GM21528 (cell line): ENCODE measurements around the gene FKBP4.
"Not testable (repeated sequence)": the region's sequence is repeated elsewhere in the genome, so short reads cannot be mapped to it uniquely, and the experiment has no call there.

Experiments used
- ATAC-seq: cut with Tn5 transposase; IDR thresholded peaks from one replicate; pipeline ENCODE4 v1.9.1; 2021; ENCODE audit warnings: mild to moderate bottlenecking, moderate library complexity; ENCODE audit not compliant: unreplicated experiment, low FRiP score

The FKBP4 gene, protein sequence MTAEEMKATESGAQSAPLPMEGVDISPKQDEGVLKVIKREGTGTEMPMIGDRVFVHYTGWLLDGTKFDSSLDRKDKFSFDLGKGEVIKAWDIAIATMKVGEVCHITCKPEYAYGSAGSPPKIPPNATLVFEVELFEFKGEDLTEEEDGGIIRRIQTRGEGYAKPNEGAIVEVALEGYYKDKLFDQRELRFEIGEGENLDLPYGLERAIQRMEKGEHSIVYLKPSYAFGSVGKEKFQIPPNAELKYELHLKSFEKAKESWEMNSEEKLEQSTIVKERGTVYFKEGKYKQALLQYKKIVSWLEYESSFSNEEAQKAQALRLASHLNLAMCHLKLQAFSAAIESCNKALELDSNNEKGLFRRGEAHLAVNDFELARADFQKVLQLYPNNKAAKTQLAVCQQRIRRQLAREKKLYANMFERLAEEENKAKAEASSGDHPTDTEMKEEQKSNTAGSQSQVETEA

GRCh38 chr12:2794736-2795289 lies at the start of gene FKBP4:
FKBP4 (plus strand) TSS chr12:2794970; CDS start chr12:2795140, 170 bp downstream.
- ATAC-seq: peak; percentile 72

DNA sequence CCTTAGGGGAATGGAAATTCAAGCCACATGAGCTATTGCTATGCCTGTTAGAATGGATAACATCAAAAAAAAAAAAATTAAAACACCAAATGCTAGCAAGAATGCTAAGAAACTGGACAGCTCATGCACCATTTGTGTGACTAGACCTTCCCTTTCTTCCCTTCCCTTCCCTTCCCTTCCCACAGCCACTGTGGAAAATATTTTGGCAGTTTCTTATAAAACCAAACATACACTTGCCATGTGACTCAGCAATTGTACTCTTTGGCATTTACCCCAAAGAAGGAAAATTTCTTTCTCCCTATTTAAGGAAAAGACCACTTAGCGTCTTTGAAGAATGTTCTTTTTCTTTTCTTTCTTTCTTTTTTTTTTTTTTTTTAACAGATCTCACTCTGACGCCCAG lies 49.1 kb upstream of the FKBP4 start:
- no peak for ATAC-seq

DNA sequence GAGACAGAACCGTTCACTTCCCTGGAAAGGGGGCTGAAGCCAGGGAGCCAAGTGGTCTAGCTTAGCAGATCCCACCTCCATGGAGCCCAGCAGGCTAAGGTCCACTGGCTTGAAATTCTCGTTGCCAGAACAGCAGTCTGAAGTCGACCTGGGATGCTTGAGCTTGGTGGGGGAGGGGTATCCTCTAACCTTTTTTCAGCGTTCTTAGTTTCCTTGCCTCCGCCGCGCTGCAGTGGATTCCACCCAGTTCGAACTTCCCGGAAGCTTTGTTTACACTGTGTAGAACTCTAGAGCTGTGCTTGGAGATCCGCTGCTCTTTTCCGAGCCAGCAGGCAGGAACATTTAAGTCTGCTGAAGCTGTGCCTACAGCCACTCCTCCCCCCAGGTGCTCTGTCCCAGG lies 45.2 kb upstream of the FKBP4 start:
- no peak for ATAC-seq

GRCh38 chr12:2750185-2750584 lies 44.6 kb upstream of the FKBP4 start:
- ATAC-seq: no peak

DNA sequence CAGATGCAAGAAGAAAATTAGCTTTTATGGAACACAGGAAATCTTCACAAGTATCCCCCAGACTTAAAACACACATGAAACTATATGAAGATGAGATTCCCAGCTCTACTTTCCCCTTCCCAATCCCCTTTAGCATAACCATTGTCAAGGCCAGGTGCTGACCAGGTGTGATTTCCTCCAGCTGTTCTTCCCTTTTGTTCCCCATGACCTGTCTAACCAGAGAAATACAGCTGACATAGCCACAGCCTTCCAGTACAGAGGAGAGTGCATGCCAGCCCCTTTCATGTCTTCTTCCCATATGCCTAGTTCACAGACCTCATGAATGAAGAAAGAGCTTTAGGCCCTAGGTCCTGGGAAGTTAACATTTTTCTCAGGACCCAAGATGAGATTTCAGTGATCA lies 43.5 kb upstream of the FKBP4 start:
- no peak for ATAC-seq

GRCh38 chr12:2751686-2752085 lies 43.1 kb upstream of the FKBP4 start:
- no peak for ATAC-seq

- no peak for ATAC-seq
Measured at GRCh38 chr12:2752676-2753371, 41.9 kb upstream of the FKBP4 start.

DNA sequence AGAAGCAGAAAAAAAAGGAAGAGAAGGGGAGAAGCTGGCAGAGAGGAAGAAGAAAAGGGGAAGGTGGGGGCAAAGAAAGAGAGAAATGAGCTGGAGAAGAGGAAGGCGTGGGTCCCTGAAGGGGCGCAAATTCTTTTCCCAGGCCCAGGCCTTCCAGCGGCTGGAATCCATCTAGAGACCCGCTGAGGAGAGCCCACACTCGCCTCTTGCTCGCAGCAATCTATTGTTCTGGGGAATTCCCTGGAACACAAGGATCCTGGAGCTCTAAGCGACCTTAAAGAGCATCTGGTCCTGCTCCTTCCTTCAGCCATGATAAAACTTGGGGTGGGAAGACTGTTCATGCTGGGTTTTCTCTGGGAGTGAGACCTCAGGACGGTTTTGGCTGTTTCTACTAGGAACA lies 41.2 kb upstream of the FKBP4 start:
- no peak for ATAC-seq

DNA sequence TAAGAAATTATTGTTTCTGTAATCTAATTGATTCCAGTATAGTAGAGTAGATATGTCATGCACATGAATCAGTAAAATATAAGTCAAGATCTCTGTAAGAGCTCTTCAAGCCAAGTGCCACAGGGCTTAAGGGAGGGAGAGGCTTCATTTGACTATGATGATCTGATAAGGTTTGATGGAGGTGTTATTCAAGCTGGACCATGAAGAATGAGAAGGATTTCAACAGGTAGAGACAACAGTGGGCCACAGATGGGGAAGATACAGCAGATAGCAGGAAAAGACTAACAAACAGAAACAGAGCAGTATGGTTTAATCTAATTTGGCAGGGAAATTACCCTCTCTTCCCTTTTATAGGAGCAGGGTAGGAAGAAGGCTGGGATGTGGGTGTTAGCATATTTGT lies 40.6 kb upstream of the FKBP4 start:
- no peak for ATAC-seq

- ATAC-seq: no peak
Measured at GRCh38 chr12:2756756-2757155, 38.0 kb upstream of the FKBP4 start.

DNA sequence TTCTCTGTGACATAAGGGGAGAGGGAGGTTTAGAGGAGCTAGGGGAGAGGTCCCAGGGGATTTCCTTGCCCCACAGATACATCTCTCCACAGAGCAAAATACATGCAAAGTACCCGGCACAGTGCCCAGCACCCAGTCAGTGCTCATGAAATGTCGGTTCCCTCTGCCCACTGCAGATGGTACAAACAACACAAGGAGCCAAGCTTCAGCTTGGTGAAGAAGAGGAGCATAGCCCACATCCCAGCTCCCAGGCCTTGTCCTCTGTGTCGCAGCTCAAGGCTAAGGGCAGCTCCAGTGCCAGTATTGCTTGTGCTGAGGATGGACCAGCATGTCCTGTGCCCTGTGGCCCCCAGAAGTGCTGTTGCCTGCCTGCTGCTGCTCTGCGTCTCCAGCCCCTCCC lies 35.0 kb upstream of the FKBP4 start:
- no peak for ATAC-seq

- no peak for ATAC-seq
Measured at GRCh38 chr12:2764398-2764797, 30.4 kb upstream of the FKBP4 start.

DNA sequence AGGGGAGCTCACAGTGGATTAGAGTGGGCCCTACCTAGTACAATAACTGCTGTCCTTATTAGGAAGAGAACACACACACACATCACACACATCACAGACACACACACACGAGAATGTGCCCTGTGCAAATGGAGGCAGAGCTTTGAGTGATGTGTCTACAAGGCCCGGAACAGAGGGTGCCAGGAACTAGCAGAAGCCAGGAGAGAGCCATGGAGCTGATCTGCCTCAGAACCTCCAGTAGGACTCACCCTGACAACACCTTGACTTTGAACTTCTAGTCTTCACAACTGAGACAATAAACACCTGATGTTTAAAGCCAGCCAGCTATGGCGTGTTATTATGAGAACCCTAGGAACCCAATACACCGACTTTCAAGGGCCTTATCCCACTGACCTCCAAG lies 29.7 kb upstream of the FKBP4 start:
- no peak for ATAC-seq

DNA sequence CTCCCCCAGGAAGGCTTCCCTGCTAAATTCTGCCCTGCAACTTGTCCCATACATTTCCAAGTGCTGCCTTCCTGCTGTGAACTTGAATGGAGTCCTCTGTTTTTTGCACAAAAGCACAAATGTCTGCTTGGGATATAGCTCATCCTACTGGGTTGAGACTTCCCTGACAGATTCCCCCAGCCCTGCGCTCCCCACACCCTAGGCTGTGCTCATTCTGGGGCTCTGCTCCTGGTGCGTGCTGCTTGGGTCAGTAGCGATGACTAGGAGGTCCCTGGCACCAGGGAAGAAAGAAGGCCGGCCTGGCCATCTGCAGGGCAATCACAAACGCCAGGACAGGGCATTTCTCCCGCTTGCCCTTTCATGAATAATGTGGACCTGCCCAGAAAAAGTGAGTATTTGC lies 29.2 kb upstream of the FKBP4 start:
- ATAC-seq: no peak

DNA sequence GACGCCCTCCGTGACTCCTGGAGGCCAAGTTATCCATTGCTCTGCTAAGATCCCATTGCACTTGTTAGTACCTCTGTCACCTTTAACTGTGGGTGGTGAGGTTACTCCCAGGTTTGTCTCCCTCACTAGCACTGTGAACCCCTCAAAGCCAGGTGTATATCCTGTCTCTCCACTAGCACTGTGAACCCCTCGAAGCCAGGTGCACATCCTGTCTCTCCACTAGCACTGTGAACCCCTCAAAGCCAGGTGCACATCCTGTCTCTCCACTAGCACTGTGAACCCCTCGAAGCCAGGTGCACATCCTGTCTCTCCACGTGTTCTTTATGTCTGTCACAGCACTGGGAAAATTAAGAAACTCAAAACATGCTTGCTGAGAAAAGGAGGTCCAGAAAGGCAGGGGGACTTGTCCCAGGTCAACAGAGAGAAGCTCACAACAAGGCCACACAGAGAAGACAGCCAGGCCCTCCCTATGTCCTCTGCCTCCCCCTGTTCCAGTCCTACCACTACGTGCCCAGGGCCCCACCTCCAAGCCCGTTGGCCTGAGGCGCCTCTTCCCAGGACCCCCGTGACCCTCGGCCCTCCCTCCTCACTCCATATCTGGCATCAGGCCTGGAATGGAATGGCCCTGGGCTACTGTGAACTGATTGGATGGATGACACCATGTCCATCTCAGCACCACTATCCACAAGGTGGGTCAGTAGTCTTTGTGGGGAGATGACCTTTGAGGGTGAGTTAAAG lies 26.4 kb upstream of the FKBP4 start:
- no peak for ATAC-seq

- no peak for ATAC-seq
Measured at GRCh38 chr12:2769866-2770533, 24.8 kb upstream of the FKBP4 start.

DNA sequence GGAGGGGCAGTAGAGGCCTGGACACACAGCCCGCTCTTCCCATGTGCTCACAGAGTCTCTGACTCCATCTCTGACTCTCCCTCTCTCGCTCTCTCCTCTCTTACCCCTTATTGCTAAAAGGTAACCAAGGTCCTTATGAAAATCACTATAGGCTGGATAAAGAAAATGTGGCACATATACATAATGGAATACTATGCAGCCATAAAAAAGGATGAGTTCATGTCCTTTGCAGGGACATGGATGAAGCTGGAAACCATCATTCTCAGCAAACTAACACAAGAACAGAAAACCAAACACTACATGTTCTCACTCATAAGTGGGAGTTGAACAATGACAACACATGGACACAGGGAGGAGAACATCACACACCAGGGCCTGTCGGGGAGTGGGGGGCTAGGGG lies 24.2 kb upstream of the FKBP4 start:
- ATAC-seq: not testable (repeated sequence)

- ATAC-seq: no peak
Measured at GRCh38 chr12:2772370-2772769, 22.4 kb upstream of the FKBP4 start.

DNA sequence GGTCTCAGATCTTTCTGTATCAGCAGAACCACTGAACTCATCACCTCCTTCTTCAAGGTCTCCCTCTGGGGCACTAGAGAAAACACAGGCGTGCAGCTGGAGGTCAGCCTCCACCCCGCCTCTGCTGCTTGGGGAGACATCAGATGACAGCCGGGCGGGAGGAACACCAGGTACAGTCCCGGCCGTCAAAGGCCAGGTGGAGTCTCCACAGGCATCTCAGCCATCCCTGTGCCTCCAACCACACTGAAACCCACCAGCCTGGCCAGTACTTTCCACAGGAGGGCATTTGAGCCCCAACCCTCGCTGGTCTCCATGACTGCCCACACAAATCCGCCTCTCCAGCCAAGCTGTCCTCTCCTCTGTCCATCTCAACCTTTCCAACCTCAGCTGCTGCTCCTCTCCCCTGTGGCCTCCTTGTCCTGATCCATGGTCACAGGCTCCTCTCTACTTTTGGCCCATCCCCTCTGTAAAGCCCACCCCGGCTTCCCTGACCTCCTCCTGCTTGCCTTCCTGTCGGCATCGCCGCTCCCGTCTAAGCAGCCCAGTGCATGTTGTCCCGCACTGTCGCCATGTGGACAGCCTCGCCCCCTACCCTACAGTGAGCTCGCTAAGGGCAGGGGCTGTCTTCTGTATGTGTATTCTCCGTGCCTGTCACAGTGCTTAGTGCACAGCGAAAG lies 21.4 kb upstream of the FKBP4 start:
- no peak for ATAC-seq

- no peak for ATAC-seq
Measured at GRCh38 chr12:2775431-2775830, 19.3 kb upstream of the FKBP4 start.
